Bronchial epithelial cell (primary cell): ENCODE results near the gene ADAMTS3. TPM values are rescaled to one million over a fixed set of nuclear protein-coding genes. Genes with fewer than 3 reads are reported as not detected.
A peak's percentile ranks its signal among the peaks of the same experiment; 100 is the strongest.

Experiments used
- DNase-seq: peaks from one replicate; pipeline ENCODE4 v3.0.0-alpha.2; 2010; ENCODE audit warnings: low read depth
- FAIRE-seq: peaks from 2 replicates; lab custom pipeline; 2011; peaks lifted over from hg19 to GRCh38; lab: Jason Lieb, UNC
- H3K27me3 ChIP-seq: 2 replicates; pipeline ENCODE4 v1.5.1; 2011; ENCODE audit warnings: low read length; ENCODE audit not compliant: control insufficient read depth, insufficient read depth
- H3K36me3 ChIP-seq: 2 replicates; pipeline ENCODE4 v1.5.1; 2011; ENCODE audit warnings: low read length; ENCODE audit not compliant: control insufficient read depth, insufficient read depth
- H3K4me3 ChIP-seq: 2 replicates; pipeline ENCODE4 v1.5.1; 2011; ENCODE audit warnings: mild to moderate bottlenecking, low read depth, low read length, control low read depth
- CTCF ChIP-seq: IDR thresholded peaks from 2 replicates; pipeline ENCODE4 v1.5.1; 2011; ENCODE audit warnings: mild to moderate bottlenecking, moderate library complexity, low read length, control low read depth, inconsistent platforms; ENCODE audit not compliant: insufficient read depth, severe bottlenecking
- total RNA-seq: library from RNA; depleted of rRNA; stranded (reverse); fragments of >200 nt; gene quantifications from 2 replicates; pipeline ENCODE4 v1.2.1, GENCODE V29; 2014

ADAMTS3 gene
- total RNA-seq, result 0.13 and 0.79 TPM in 2 replicates

DNA sequence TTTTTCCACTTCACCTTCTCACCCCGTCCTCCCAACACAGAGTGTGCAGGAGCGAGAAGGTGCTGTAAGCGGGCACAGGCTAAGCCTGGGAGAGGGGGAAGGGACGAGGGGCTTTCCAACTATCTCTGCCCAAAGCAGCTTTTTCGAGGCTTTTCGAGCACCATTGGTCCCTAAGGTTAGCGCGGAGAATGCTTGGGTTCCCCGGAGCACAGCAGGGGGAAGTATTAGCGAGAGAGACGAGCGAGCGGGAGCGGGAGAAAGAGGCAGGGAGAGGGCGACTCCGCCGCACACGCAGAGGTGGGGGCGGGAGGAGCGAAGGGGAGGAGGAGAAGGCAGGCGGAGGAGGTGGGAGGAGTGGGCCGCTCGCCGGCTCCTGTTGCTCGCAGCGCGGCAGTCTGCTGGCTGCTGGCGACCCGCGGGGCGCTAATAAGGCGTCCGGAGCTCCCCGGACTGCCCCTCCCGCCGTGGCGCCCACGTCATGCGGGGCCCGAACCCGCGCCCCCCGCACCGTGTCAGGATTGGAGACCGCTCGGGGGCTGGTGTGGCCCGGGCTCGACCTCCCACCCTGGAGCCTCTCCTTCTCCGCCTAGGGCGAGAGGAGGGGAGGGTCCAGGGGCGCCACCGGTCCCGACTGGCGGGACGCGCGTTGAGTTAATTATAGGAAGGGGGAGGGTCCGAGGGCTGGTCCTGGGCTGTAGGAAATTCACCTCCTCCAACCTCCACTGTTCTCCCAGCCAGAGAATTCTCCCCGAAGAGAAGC lies at the start of gene ADAMTS3:
TSS of gene ADAMTS3 (minus strand) at position 263 of the 760 bp plus-strand sequence. CDS start 459 bp downstream, outside the sequence.
- Histone ChIP-seq H3K27me3 (no peaks in the 10 kb centered on the region), H3K4me3 (peak within 1 kb of the TSS; percentile 54), H3K36me3 (no peaks in the 10 kb centered on the region)
- FAIRE-seq, result no peak
- no peak for TF ChIP-seq CTCF
- peak; percentile 24 for DNase-seq

DNA sequence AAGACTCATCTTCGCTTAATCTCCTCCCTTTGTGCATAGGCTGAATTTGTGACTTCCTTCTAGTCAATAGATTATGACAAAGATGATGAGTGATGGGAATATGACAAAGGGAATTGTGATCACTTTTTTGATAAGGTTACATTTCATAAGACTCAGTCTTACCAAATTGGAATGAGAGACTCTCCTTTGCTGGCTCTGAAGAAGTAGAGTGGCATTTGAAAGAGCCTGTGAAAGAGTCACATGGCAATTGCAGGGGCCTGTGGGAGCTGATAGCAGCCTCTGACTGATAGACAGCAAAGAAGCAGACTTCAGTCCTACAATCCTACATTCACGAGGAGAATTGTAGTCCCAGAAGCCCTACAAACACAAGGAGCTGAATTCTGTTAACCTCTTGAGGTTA lies 44.9 kb upstream of the ADAMTS3 start:
- Histone ChIP-seq H3K4me3 (no peak overlapping the region), H3K36me3 (no peaks in the 10 kb centered on the region), H3K27me3 (no peaks in the 10 kb centered on the region)
- FAIRE-seq (no peak), DNase-seq (peak; percentile 7)
- TF ChIP-seq CTCF, result no peak

DNA sequence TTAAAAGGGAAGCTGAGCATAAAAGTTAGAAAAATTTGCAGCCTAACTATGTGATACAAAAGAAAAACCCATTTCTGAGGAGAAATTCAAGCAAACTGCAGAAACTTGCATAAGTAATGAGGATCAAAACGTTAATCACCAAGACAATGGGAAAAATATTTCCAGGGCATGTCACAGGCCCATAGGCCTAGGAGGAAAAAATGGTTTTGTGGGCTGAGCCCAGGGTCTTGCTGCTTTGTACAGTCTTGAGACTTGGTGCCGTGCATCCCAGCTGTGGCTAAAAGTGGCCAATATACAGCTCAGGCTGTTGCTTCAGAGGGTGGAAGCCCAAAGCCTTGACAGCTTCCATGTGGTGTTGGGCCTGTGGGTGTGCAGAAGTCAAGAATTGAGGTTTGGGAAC lies 37.7 kb upstream of the ADAMTS3 start:
- H3K27me3 ChIP-seq, result no peaks in the 10 kb centered on the region
- no peak overlapping the region for H3K4me3 ChIP-seq
- FAIRE-seq (peak; percentile 13), DNase-seq (no peak)
- no peak for TF ChIP-seq CTCF
- H3K36me3 ChIP-seq, result no peaks in the 10 kb centered on the region

DNA sequence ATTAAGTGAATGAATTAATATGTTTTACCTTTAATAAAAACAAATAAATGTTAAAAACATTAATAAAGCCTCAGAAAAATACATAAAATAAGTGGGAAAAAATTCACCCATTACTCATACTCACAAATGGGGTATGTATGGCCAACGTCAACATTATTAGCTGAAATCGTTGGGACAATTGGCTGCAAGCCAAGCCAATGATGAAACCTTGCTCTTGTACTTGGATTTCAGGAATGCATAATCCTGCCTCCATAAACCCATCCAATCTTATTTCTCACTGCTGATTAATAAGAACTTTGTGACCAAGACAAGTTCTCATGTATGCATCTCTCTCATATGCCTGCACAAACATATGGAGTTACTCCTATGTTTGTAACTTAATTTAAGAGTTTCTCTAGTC lies 35.3 kb upstream of the ADAMTS3 start:
- FAIRE-seq, result no peak
- H3K36me3 ChIP-seq, result no peaks in the 10 kb centered on the region
- TF ChIP-seq CTCF, result no peak
- DNase-seq, result peak; percentile 47
- no peak overlapping the region for H3K4me3 ChIP-seq
- no peaks in the 10 kb centered on the region for H3K27me3 ChIP-seq

GRCh38 chr4:72602396-72603376 lies 33.7 kb upstream of the ADAMTS3 start:
- no peak for FAIRE-seq
- Histone ChIP-seq H3K4me3 (no peak overlapping the region), H3K27me3 (no peaks in the 10 kb centered on the region), H3K36me3 (no peaks in the 10 kb centered on the region)
- peak; percentile 32 for DNase-seq
- no peak for TF ChIP-seq CTCF
